ENCODE results near the gene GALNT8. TPM values are rescaled to one million over a fixed set of nuclear protein-coding genes. Genes with fewer than 3 reads are reported as not detected.

Gene GALNT8
- total and polyA plus RNA-seq, 9 of the 15 experiments (the other 6 are each of a cell fraction or from before 2014, with no cell fraction given) = 0.11 to 0.23 (median 0.21) TPM; not detected in 6

DNA sequence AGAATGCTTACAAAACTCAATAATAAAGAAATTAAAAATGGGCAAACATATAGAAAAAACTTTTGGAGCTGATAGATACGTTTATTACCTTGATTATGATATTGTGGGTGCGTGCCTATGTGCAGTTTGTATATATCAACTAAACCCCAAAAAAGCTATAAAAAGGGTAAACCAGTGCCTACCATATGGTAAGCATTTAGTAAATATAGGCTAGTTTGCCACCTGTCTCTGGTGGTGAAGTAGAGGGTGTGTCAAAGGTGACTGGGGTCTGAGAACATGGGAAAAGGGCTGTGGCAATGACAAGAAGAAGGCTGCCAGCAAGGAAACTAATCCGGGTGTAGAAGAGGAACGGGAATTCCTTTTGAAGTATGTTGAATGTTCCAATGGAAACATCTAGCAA, 18.3 kb downstream of the GALNT8 start:
- Histone ChIP-seq H3K9me3 (replicated peaks; ENCODE audit: control insufficient read depth, insufficient read depth, low read depth, low read length) (no peaks in the 10 kb centered on the region), H3K79me2 (ENCODE audit: control insufficient read depth, insufficient read depth, low read length) (no peaks in the 10 kb centered on the region), H3K27ac (ENCODE audit: extremely low read depth, low read depth, low read length) (no peak overlapping the region), H3K4me3 (no peak overlapping the region), H3K4me2 (ENCODE audit: insufficient read depth, low read length) (no peak overlapping the region), H3K27me3 (ENCODE audit: control insufficient read depth in 2 of 2, insufficient read depth in 2 of 2, low read length in 2 of 2) (peaks cover 0 to 5% of the 10 kb centered on the region in 2 experiments; a peak in 1 of 5 replicates), H4K20me1 (replicated peaks; ENCODE audit: control insufficient read depth, insufficient read depth, low read length) (no peaks in the 10 kb centered on the region), H3K36me3 (ENCODE audit: control insufficient read depth, insufficient read depth, low read length) (no peaks in the 10 kb centered on the region), H3K9me1 (ENCODE audit: control insufficient read depth, insufficient read depth, low read length) (no peaks in the 10 kb centered on the region), H2AFZ (ENCODE audit: low read depth, low read length) (no peak overlapping the region), H3K9ac (ENCODE audit: insufficient read depth in 1 of 2, low read depth in 2 of 2, low read length in 2 of 2) (no peak overlapping the region), H3K4me1 (replicated peaks in 1 of 2; ENCODE audit: control insufficient read depth in 2 of 2, insufficient read depth in 2 of 2, low read length in 2 of 2) (no peaks in the 10 kb centered on the region)
- POLR2A ChIA-PET = no interaction called here
- no TSS peak for BruUV-seq (replicated peaks)
- DNase-seq (ENCODE audit: extremely low read depth in 1 of 4, low spot score in 3 of 4) = no peak
- intact Hi-C loops (cut with micrococcal nuclease) (no loop called here), in situ Hi-C loops (cut with MboI) (no loop called here)
- FAIRE-seq = no peak
- CTCF ChIA-PET (ENCODE audit: low intra/inter-chr PET ratio) = no interaction called here
- TF ChIP-seq NCOA1 (IDR thresholded peaks at IDR 0.05; ENCODE audit: low read depth) (no peak), TBL1XR1 (IDR thresholded peaks at IDR 0.05; ENCODE audit: low read length in 2 of 2) (no peak)
- TF ChIP-seq, protein P1, sequence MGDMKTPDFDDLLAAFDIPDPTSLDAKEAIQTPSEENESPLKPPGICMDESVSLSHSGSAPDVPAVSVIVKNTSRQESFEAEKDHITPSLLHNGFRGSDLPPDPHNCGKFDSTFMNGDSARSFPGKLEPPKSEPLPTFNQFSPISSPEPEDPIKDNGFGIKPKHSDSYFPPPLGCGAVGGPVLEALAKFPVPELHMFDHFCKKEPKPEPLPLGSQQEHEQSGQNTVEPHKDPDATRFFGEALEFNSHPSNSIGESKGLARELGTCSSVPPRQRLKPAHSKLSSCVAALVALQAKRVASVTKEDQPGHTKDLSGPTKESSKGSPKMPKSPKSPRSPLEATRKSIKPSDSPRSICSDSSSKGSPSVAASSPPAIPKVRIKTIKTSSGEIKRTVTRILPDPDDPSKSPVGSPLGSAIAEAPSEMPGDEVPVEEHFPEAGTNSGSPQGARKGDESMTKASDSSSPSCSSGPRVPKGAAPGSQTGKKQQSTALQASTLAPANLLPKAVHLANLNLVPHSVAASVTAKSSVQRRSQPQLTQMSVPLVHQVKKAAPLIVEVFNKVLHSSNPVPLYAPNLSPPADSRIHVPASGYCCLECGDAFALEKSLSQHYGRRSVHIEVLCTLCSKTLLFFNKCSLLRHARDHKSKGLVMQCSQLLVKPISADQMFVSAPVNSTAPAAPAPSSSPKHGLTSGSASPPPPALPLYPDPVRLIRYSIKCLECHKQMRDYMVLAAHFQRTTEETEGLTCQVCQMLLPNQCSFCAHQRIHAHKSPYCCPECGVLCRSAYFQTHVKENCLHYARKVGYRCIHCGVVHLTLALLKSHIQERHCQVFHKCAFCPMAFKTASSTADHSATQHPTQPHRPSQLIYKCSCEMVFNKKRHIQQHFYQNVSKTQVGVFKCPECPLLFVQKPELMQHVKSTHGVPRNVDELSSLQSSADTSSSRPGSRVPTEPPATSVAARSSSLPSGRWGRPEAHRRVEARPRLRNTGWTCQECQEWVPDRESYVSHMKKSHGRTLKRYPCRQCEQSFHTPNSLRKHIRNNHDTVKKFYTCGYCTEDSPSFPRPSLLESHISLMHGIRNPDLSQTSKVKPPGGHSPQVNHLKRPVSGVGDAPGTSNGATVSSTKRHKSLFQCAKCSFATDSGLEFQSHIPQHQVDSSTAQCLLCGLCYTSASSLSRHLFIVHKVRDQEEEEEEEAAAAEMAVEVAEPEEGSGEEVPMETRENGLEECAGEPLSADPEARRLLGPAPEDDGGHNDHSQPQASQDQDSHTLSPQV (IDR thresholded peaks at IDR 0.05) = no peak
- TF ChIP-seq, protein P2, sequence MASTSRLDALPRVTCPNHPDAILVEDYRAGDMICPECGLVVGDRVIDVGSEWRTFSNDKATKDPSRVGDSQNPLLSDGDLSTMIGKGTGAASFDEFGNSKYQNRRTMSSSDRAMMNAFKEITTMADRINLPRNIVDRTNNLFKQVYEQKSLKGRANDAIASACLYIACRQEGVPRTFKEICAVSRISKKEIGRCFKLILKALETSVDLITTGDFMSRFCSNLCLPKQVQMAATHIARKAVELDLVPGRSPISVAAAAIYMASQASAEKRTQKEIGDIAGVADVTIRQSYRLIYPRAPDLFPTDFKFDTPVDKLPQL (IDR thresholded peaks at IDR 0.05; ENCODE audit: extremely low read depth, insufficient read length) = no peak
- WGBS (ENCODE audit: insufficient coverage, low coverage, missing lambda C conversion rate) = 0% methylated on average over 4 of the region's 4 CpGs
- ATAC-seq = no peak

All from K562 (cell line).